ENCODE data around the gene ERBB3.

ERBB3 gene

GRCh38 chr12:56146492-56147460 is 66.8 kb downstream of the ERBB3 start:
- ChIA-PET CTCF (interaction anchor here (0.6 kb wide), 1 partner anchor 70 kb away, joined by 6 read pairs; no protein-coding TSS in a partner anchor), POLR2A (no interaction called here)
- TF ChIP-seq SP1 (IDR thresholded peaks at IDR 0.05) = no peak
- TF ChIP-seq FOXK2 (IDR thresholded peaks at IDR 0.05) = no peak
- no peak for TF ChIP-seq CTBP1 (IDR thresholded peaks at IDR 0.05; ENCODE audit: borderline replicate concordance)
- TF ChIP-seq ARNT (IDR thresholded peaks at IDR 0.05) = no peak
- TF ChIP-seq FOXM1 (IDR thresholded peaks at IDR 0.05; ENCODE audit: borderline replicate concordance) = no peak
- no peak for TF ChIP-seq SUZ12 (IDR thresholded peaks at IDR 0.05)
- no peak for TF ChIP-seq L3MBTL2 (conservative IDR thresholded peaks at IDR 0.05)
- no peak for TF ChIP-seq LEF1 (IDR thresholded peaks at IDR 0.05; ENCODE audit: borderline replicate concordance)
- DNase-seq (ENCODE audit: extremely low spot score) = no peak

- DNase-seq (ENCODE audit: extremely low spot score) = no peak
- TF ChIP-seq LEF1 (IDR thresholded peaks at IDR 0.05; ENCODE audit: borderline replicate concordance) (no peak), ARNT (IDR thresholded peaks at IDR 0.05) (no peak), FOXA1 (IDR thresholded peaks at IDR 0.05) (no peak), SP1 (IDR thresholded peaks at IDR 0.05) (no peak), SUZ12 (IDR thresholded peaks at IDR 0.05) (no peak), NFRKB (IDR thresholded peaks at IDR 0.05) (no peak), HDGF (IDR thresholded peaks at IDR 0.05; ENCODE audit: borderline replicate concordance) (no peak), BHLHE40 (IDR thresholded peaks at IDR 0.05; ENCODE audit: borderline replicate concordance) (no peak), ZNF384 (IDR thresholded peaks at IDR 0.05) (no peak), CTBP1 (IDR thresholded peaks at IDR 0.05; ENCODE audit: borderline replicate concordance) (no peak), PKNOX1 (IDR thresholded peaks at IDR 0.05) (no peak), FOXM1 (IDR thresholded peaks at IDR 0.05; ENCODE audit: borderline replicate concordance) (no peak), FOXK2 (IDR thresholded peaks at IDR 0.05) (no peak), ELF4 (IDR thresholded peaks at IDR 0.05) (no peak), L3MBTL2 (conservative IDR thresholded peaks at IDR 0.05) (no peak), TARDBP (IDR thresholded peaks at IDR 0.05) (no peak)
- CTCF ChIA-PET = no interaction called here
- POLR2A ChIA-PET = interaction anchor here (0.7 to 1.0 kb wide), 2 partner anchors 23 to 46 kb away, joined by 3 read pairs; partner anchors contain the start of genes ESYT1 and PA2G4
These were observed 70.6 kb downstream of the ERBB3 start for GRCh38 chr12:56150563-56150962.

GRCh38 chr12:56151672-56152131 is 71.7 kb downstream of the ERBB3 start:
- ChIA-PET CTCF (interaction anchor here (0.7 to 1.0 kb wide), 2 partner anchors 24 to 38 kb away, joined by 3 to 5 read pairs; partner anchors contain the start of genes ESYT1 and SMARCC2), POLR2A (interaction anchor here (0.6 to 1.4 kb wide), 10 partner anchors 9 to 159 kb away, joined by 3 to 20 read pairs (median 5); partner anchors contain the start of genes ESYT1, RNF41 and ZC3H10)
- TF ChIP-seq FOXA1 (IDR thresholded peaks at IDR 0.05) (no peak), FOXK2 (IDR thresholded peaks at IDR 0.05) (no peak), CTBP1 (IDR thresholded peaks at IDR 0.05; ENCODE audit: borderline replicate concordance) (no peak), HDGF (IDR thresholded peaks at IDR 0.05; ENCODE audit: borderline replicate concordance) (no peak), BHLHE40 (IDR thresholded peaks at IDR 0.05; ENCODE audit: borderline replicate concordance) (no peak), SP1 (IDR thresholded peaks at IDR 0.05) (no peak), ZNF384 (IDR thresholded peaks at IDR 0.05) (no peak), FOXM1 (IDR thresholded peaks at IDR 0.05; ENCODE audit: borderline replicate concordance) (no peak), LEF1 (IDR thresholded peaks at IDR 0.05; ENCODE audit: borderline replicate concordance) (no peak)
- DNase-seq (ENCODE audit: extremely low spot score) = peak; percentile 56

GRCh38 chr12:56152132-56152755 is 72.3 kb downstream of the ERBB3 start, which contains the start of gene MYL6B:
MYL6B (plus strand) TSS chr12:56152587; CDS start chr12:56153919, 1,332 bp downstream.
- DNase-seq (ENCODE audit: extremely low spot score) = peak; percentile 90
- ChIA-PET CTCF (interaction anchor here (0.7 to 1.0 kb wide), 2 partner anchors 25 to 37 kb away, joined by 3 to 5 read pairs; partner anchors contain the start of genes ESYT1 and SMARCC2), POLR2A (interaction anchor here (0.6 to 1.4 kb wide), 10 partner anchors 9 to 158 kb away, joined by 3 to 20 read pairs (median 5); partner anchors contain the start of genes ESYT1, RNF41 and ZC3H10)
- TF ChIP-seq FOXM1 (IDR thresholded peaks at IDR 0.05; ENCODE audit: borderline replicate concordance) = 0 out of 2 replicates have a peak, but pooled peaks have one; percentile 50
- peak; percentile 31; the same call in 1 of the 2 replicates for TF ChIP-seq ELF4 (IDR thresholded peaks at IDR 0.05)
- no peak for TF ChIP-seq ZNF384 (IDR thresholded peaks at IDR 0.05)

Measured in HEK293T (cell line).